ENCODE data around the gene MRPL45. TPM values are rescaled to one million over a fixed set of nuclear protein-coding genes. Genes with fewer than 3 reads are reported as not detected.

The MRPL45 gene
- total and polyA plus RNA-seq, 4 donors: 16.9 to 22.2 (median 19.0) TPM

DNA sequence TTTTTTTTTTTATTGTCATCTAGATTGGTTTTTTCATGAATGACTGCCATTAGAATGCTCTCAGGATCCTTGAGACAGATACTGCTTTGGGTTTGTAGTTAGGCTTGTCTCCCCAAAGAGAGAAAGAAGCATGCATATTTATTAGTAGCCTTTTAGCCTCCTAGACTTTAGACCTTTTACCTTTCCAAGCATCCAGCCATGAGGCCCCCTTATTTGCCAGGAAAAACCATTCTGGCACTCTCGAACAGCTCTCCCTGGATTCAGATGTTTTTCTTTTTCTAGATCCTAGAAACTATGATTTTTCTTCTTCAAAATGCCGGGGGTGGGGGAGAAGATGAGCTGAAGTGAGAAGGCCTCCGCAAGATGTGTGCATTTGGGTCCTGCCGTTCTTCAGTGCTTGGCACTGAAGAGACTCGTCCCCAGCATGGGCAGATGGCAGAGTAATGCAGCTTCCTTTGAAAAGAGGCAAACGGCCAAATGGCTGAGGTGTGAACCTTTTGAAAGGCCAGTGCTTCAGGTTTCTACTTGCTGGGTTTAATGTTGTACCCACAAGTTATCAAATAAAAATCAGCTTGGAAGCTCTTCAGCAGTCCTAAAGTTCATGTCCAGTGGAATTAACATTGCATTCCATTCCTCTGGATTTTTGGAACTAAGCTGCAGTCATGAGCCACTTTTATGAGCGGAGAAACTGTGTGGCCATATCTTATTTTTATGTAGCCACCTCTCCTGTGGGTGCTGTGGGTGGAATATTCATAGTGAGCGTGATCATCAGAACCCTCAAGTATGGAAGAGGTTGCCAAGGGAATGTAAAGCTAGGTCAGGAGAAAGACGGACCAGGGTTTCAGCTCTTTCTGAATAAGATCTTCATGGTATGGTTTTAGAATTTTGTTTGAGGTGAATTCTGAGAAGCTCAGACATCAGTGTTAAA lies 61.9 kb downstream of the MRPL45 start:
- WGBS: 69% methylated on average over 9 of the region's 9 CpGs
- Histone ChIP-seq H3K9ac (ENCODE audit: low read depth in 1 of 2, low read length in 2 of 2) (no peak overlapping the region), H3K27ac (ENCODE audit: low read depth in 1 of 2, low read length in 2 of 2) (no peak overlapping the region), H3K27me3 (ENCODE audit: control insufficient read depth in 4 of 4, insufficient read depth in 4 of 4, low read length in 3 of 4) (no peaks in the 10 kb centered on the region), H3K4me1 (ENCODE audit: control insufficient read depth in 4 of 4, insufficient read depth in 4 of 4, low read length in 3 of 4) (peaks cover 0 to 22% (median 11%) of the 10 kb centered on the region in 4 donors), H3K36me3 (ENCODE audit: control insufficient read depth in 4 of 4, insufficient read depth in 3 of 4, low read depth in 1 of 4, low read length in 3 of 4) (peaks cover 0 to 4% (median 1%) of the 10 kb centered on the region in 4 donors), H3K4me3 (ENCODE audit: low read depth in 1 of 3, low read length in 3 of 3) (no peak overlapping the region), H3K9me3 (ENCODE audit: control insufficient read depth in 4 of 4, low read length in 3 of 4) (no peaks in the 10 kb centered on the region)
- no peak for DNase-seq (ENCODE audit: low spot score)
- TF ChIP-seq SP1 (IDR thresholded peaks at IDR 0.05) (no peak), RAD21 (IDR thresholded peaks at IDR 0.05) (no peak), JUND (IDR thresholded peaks at IDR 0.05) (no peak), TAF1 (conservative IDR thresholded peaks at IDR 0.05) (no peak), EGR1 (IDR thresholded peaks at IDR 0.05; ENCODE audit: low read depth in 2 of 2) (no peak), FOXA2 (IDR thresholded peaks at IDR 0.05) (no peak), FOXA1 (IDR thresholded peaks at IDR 0.05) (no peak)
- TF ChIP-seq, protein P1, sequence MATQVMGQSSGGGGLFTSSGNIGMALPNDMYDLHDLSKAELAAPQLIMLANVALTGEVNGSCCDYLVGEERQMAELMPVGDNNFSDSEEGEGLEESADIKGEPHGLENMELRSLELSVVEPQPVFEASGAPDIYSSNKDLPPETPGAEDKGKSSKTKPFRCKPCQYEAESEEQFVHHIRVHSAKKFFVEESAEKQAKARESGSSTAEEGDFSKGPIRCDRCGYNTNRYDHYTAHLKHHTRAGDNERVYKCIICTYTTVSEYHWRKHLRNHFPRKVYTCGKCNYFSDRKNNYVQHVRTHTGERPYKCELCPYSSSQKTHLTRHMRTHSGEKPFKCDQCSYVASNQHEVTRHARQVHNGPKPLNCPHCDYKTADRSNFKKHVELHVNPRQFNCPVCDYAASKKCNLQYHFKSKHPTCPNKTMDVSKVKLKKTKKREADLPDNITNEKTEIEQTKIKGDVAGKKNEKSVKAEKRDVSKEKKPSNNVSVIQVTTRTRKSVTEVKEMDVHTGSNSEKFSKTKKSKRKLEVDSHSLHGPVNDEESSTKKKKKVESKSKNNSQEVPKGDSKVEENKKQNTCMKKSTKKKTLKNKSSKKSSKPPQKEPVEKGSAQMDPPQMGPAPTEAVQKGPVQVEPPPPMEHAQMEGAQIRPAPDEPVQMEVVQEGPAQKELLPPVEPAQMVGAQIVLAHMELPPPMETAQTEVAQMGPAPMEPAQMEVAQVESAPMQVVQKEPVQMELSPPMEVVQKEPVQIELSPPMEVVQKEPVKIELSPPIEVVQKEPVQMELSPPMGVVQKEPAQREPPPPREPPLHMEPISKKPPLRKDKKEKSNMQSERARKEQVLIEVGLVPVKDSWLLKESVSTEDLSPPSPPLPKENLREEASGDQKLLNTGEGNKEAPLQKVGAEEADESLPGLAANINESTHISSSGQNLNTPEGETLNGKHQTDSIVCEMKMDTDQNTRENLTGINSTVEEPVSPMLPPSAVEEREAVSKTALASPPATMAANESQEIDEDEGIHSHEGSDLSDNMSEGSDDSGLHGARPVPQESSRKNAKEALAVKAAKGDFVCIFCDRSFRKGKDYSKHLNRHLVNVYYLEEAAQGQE (IDR thresholded peaks at IDR 0.05): no peak
- TF ChIP-seq, protein P2, sequence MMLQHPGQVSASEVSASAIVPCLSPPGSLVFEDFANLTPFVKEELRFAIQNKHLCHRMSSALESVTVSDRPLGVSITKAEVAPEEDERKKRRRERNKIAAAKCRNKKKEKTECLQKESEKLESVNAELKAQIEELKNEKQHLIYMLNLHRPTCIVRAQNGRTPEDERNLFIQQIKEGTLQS (IDR thresholded peaks at IDR 0.05): no peak

DNA sequence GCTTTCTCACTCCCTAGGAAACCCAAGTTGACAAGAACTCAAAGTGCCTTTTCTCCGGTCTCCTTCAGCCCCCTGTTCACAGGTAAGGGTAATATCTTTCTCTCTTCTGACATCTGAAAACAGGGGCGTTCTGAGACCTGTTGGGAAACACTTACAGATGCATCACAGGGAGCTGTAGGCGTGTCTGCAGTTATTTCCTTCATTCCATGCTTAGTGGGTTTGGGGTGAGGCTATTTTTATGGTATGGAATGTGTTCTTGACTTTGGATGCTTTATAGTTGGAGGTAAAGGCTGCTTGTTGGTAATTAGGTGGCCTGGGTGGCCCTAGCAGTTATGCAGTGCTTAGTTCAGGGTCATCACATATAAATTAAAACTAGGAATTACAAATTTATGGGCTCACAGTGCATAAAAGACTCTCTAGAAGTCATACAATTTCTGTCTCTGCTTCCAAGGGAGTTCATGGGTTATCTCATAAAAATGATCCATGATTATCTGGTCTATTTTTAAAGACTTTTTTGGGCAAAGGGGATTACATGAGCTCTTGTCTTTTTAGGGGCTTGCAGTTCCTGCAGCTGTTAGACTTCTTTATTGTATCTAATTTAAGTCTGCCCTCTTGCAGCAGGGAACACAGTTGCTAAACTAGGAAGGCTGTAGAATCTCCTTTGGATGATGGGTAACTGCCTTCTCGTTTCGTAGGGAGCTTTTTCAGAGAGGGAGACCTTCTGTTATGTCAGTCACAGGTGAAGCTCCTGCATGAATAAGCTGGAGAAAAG lies 64.9 kb downstream of the MRPL45 start:
- H3K4me1 ChIP-seq (ENCODE audit: control insufficient read depth in 4 of 4, insufficient read depth in 4 of 4, low read length in 3 of 4): peaks cover 0 to 21% (median 9%) of the 10 kb centered on the region in 4 donors
- peaks cover 4 to 12% (median 8%) of the 10 kb centered on the region in 4 donors for H3K36me3 ChIP-seq (ENCODE audit: control insufficient read depth in 4 of 4, insufficient read depth in 3 of 4, low read depth in 1 of 4, low read length in 3 of 4)
- H3K9me3 ChIP-seq (ENCODE audit: control insufficient read depth in 4 of 4, low read length in 3 of 4): no peaks in the 10 kb centered on the region
- no peaks in the 10 kb centered on the region for H3K27me3 ChIP-seq (ENCODE audit: control insufficient read depth in 4 of 4, insufficient read depth in 4 of 4, low read length in 3 of 4)
- WGBS: 93% methylated on average over 5 of the region's 5 CpGs
- no peak overlapping the region for H3K4me3 ChIP-seq (ENCODE audit: low read depth in 1 of 3, low read length in 3 of 3)
- no peak for TF ChIP-seq EGR1 (IDR thresholded peaks at IDR 0.05; ENCODE audit: low read depth in 2 of 2)
- H3K27ac ChIP-seq (ENCODE audit: low read depth in 1 of 2, low read length in 2 of 2): no peak overlapping the region
- H3K9ac ChIP-seq (ENCODE audit: low read depth in 1 of 2, low read length in 2 of 2): no peak overlapping the region
- no peak for DNase-seq (ENCODE audit: low spot score)

DNA sequence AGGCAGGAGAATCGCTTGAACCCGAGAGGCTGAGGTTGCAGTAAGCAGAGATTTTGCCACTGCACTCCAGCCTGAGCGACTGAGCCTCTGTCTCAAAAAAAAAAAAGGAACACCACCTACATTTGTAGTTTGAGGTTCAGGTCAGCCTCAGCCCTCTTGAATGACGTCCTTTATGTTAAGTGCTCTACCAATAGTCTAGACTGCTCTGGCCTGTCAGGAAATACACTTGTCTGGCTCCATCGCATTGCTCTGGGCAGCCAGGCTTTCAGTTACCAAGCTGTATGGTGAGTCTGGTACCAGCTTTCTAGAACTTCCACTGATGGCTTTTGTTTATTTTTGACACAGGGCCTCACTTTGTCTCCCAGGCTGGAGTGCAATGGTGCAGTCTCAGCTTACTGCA lies 66.0 kb downstream of the MRPL45 start:
- peaks cover 4 to 19% (median 11%) of the 10 kb centered on the region in 4 donors for H3K36me3 ChIP-seq (ENCODE audit: control insufficient read depth in 4 of 4, insufficient read depth in 3 of 4, low read depth in 1 of 4, low read length in 3 of 4)
- no peak for TF ChIP-seq NR2F2 (IDR thresholded peaks at IDR 0.05)
- no peak for TF ChIP-seq RAD21 (IDR thresholded peaks at IDR 0.05)
- TF ChIP-seq, protein P1 (IDR thresholded peaks at IDR 0.05): no peak
- TF ChIP-seq, protein P3, sequence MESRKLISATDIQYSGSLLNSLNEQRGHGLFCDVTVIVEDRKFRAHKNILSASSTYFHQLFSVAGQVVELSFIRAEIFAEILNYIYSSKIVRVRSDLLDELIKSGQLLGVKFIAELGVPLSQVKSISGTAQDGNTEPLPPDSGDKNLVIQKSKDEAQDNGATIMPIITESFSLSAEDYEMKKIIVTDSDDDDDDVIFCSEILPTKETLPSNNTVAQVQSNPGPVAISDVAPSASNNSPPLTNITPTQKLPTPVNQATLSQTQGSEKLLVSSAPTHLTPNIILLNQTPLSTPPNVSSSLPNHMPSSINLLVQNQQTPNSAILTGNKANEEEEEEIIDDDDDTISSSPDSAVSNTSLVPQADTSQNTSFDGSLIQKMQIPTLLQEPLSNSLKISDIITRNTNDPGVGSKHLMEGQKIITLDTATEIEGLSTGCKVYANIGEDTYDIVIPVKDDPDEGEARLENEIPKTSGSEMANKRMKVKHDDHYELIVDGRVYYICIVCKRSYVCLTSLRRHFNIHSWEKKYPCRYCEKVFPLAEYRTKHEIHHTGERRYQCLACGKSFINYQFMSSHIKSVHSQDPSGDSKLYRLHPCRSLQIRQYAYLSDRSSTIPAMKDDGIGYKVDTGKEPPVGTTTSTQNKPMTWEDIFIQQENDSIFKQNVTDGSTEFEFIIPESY (IDR thresholded peaks at IDR 0.05): no peak
- no peak for TF ChIP-seq SP1 (IDR thresholded peaks at IDR 0.05)
- no peak for TF ChIP-seq GABPA (IDR thresholded peaks at IDR 0.05 in 1 of 2, conservative IDR thresholded peaks at IDR 0.05 in 1 of 2)
- no peak for TF ChIP-seq HNF4A (conservative IDR thresholded peaks at IDR 0.05)
- TF ChIP-seq EGR1 (IDR thresholded peaks at IDR 0.05; ENCODE audit: low read depth in 2 of 2): no peak

More for the DNA sequence above, 66.0 kb downstream of the MRPL45 start:
- H3K27ac ChIP-seq (ENCODE audit: low read depth in 1 of 2, low read length in 2 of 2): no peak overlapping the region
- DNase-seq (ENCODE audit: low spot score): no peak
- peaks cover 0 to 12% (median 9%) of the 10 kb centered on the region in 4 donors for H3K4me1 ChIP-seq (ENCODE audit: control insufficient read depth in 4 of 4, insufficient read depth in 4 of 4, low read length in 3 of 4)
- H3K9me3 ChIP-seq (ENCODE audit: control insufficient read depth in 4 of 4, low read length in 3 of 4): no peaks in the 10 kb centered on the region
- no peaks in the 10 kb centered on the region for H3K27me3 ChIP-seq (ENCODE audit: control insufficient read depth in 4 of 4, insufficient read depth in 4 of 4, low read length in 3 of 4)
- over 99% methylated on average over 5 of the region's 5 CpGs for WGBS
- H3K9ac ChIP-seq (ENCODE audit: low read depth in 1 of 2, low read length in 2 of 2): no peak overlapping the region
- H3K4me3 ChIP-seq (ENCODE audit: low read depth in 1 of 3, low read length in 3 of 3): no peak overlapping the region

Data from liver (tissue), 9 donors.